GM12873 (cell line): ENCODE data around the gene CC2D2A.

Experiments
- TF ChIP-seq, protein P1 (sequence below): IDR thresholded peaks from 2 replicates; pipeline ENCODE4 v1.5.1; 2012; ENCODE audit warnings: low read depth, mild to moderate bottlenecking, moderate library complexity, low read length, control low read depth; ENCODE audit not compliant: insufficient read depth; ENCODE audit errors: missing control alignments

The CC2D2A gene

DNA sequence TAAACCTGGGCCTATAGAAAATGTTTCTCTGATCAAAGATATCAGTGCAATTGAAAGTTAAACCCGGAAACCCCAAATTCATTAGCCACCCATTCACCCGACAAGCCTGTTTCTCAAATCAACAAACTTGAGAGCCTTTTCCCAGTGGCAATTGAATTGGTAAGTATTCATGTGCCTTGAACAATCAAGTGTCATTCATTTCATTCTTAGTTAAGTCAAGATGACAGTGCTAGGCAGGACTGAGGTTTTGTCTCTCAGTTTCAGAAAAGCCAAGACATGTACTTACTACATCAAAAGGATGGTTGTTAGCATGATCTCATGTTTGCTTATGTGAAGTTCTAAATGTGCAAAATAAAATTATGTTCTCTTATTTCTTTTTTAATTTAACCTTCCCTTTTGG is 32.3 kb downstream of the CC2D2A start:
- TF ChIP-seq, protein P1, sequence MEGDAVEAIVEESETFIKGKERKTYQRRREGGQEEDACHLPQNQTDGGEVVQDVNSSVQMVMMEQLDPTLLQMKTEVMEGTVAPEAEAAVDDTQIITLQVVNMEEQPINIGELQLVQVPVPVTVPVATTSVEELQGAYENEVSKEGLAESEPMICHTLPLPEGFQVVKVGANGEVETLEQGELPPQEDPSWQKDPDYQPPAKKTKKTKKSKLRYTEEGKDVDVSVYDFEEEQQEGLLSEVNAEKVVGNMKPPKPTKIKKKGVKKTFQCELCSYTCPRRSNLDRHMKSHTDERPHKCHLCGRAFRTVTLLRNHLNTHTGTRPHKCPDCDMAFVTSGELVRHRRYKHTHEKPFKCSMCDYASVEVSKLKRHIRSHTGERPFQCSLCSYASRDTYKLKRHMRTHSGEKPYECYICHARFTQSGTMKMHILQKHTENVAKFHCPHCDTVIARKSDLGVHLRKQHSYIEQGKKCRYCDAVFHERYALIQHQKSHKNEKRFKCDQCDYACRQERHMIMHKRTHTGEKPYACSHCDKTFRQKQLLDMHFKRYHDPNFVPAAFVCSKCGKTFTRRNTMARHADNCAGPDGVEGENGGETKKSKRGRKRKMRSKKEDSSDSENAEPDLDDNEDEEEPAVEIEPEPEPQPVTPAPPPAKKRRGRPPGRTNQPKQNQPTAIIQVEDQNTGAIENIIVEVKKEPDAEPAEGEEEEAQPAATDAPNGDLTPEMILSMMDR: no peak

DNA sequence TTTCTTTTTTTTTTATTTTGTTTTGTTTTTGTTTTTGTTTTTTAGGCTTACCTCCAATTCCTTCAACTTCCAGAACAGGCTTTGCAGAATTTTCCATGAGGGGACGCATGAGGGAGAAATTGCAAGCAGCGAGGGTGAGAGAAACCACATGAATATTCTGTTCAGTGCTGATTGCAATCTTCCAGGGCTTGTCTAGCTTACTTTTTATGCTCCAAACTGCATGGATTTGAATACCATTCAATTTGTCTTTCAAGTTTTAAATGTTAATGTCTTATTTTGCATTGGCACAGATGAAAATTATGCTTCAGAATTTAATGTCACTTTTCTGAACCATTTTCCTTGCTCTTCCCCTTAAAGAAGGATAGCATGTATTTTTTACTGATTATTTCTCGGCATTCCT is 32.7 kb downstream of the CC2D2A start:
- TF ChIP-seq, protein P1: no peak

DNA sequence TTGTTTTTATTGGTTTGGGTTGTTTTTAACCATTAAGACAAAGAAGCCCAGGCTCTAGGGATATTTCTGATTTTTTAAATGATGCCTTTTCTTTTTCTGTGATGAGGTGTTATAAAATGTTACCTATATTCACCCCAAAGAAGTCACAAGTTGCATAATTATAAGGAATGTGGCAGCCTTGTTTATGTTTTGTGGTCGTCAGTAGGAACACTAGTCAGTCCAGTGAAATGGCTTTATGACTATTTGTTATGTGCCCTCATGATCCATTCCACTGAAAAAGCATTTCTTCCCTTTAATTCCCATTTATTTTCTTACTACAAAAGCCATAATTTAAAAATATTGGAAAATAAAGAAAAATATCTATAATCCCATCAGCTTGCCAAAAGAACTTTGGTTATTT is 34.4 kb downstream of the CC2D2A start:
- TF ChIP-seq, protein P1: no peak

DNA sequence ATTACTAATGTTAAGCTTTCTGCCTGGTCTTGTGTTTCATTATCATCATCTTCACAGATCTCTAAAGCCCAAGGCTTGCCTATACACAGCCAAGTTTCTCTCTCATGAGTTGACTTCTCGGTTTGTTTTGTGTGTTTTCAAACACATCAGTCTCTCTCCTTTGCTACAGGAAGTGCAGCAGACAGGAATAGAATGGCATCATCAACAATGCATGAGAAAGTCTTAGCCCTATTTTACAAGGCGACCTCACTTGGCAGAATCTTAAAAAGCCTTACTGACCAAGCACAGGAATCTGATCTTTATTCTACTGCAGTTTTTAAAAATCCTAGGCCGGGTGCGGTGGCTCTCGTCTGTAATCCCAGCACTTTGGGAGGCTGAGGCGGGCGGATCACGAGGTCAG is 36.8 kb downstream of the CC2D2A start:
- TF ChIP-seq, protein P1: no peak

DNA sequence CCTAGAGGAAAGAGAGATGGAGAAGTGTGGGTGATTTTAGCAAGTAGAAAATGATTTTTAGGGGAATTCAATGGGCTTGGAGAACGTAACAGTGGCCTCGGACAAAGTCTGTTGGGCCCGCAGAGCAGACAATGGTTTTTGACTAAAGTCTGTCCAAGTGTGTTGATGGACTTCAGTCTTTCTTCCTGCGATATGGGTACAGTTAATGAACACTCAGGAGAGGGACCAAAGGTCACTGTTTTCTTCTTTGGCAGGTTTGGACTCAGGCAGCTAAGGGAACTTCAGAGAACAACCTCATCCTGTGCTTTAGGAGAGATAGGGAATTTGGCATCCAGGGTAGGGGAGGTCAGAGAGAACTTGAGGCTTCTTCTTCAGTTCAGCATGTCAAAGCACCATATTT is 38.0 kb downstream of the CC2D2A start:
- TF ChIP-seq, protein P1: no peak

DNA sequence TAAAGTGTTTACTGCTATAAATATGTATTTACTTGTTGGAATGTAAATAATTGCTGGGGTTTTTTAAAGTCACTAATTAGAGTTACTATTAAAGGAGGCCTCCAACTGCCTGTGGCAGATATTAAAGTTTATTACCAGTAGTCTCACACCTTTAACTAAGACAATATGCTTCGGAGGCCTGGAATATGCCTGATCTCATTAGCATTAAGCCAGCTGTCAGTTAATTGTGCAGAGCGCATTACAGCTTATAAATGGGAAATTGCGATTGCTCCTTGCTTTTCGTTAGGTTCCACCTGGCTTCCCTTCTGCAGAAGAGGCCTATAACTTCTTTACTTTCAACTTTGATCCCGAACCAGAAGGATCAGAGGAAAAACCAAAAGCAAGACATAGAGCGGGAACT is 41.3 kb downstream of the CC2D2A start:
- TF ChIP-seq, protein P1: no peak

DNA sequence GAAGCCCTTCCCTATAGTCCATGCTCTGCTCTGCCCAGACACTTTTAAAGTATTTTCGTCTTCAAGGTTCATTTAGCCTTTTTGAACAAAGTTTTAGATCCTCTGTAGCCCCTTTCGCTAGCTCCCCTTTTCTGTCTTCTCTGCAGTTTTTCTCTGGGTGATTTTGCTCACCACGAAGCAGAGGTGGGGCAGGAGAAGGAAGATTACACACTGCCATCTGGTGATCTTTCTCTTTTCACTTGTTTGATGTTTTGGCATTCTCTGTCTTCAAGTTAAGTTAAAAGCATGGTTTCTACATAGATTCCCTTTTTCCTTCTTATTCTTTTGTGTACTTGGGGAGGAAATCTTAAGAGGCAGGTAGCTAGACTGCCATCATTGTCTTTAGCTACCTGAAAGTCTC is 43.9 kb downstream of the CC2D2A start:
- TF ChIP-seq, protein P1: no peak
